Duodenal mucosa (tissue), 2 donors: ENCODE data around the gene NGEF.

ENCODE experiments used
- H3K27ac ChIP-seq: one replicate; pipeline ENCODE4 v1.7.0; 2013; ENCODE audit warnings: low read depth, low read length
- H3K27me3 ChIP-seq, 2 donors: one replicate each; pipeline ENCODE4 v1.7.0; 2013; ENCODE audit warnings: low read length in 2 of 2, control low read depth in 1 of 2; ENCODE audit not compliant: insufficient read depth in 2 of 2, control insufficient read depth in 1 of 2
- H3K36me3 ChIP-seq, 2 donors: one replicate each; pipeline ENCODE4 v1.7.0; 2013; ENCODE audit warnings: low read length in 2 of 2, control low read depth in 1 of 2; ENCODE audit not compliant: insufficient read depth in 2 of 2, control insufficient read depth in 1 of 2
- H3K4me1 ChIP-seq, 2 donors: one replicate each; pipeline ENCODE4 v1.7.0; 2013; ENCODE audit warnings: low read length in 2 of 2, control low read depth in 1 of 2; ENCODE audit not compliant: insufficient read depth in 2 of 2, control insufficient read depth in 1 of 2
- H3K4me3 ChIP-seq, 2 donors: one replicate each; pipeline ENCODE4 v1.7.0; 2013; ENCODE audit warnings: low read length in 2 of 2, low read depth in 1 of 2
- H3K9ac ChIP-seq, 2 donors: one replicate each; pipeline ENCODE4 v1.7.0; 2013; ENCODE audit warnings: low read length in 2 of 2, low read depth in 1 of 2
- H3K9me3 ChIP-seq, 2 donors: one replicate each; pipeline ENCODE4 v1.7.0; 2013; ENCODE audit warnings: low read length in 2 of 2, control low read depth in 1 of 2; ENCODE audit not compliant: control insufficient read depth in 1 of 2

NGEF gene

DNA sequence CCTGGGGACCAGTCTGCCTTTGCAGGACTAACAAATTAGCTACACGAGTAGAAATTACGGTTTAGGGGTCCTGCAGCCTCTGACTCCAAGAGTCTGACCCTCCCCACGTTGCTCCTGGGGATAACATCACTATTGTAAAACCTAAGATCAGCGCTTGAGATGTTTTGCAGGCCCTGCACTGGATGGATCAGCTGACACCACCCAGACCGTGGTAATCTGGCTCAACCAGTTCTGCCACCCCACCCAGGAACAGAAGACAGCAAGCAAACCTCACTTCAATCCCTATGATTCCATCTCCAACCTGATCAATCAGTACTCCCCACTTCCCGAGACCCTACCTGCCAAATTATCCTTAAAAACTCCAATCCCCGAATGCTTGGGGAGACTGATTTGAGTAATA lies 31.7 kb downstream of the NGEF start:
- no peaks in the 10 kb centered on the region for H3K9me3 ChIP-seq
- peaks cover 26 to 29% of the 10 kb centered on the region in 2 donors for H3K4me1 ChIP-seq
- peaks cover 0 to 16% of the 10 kb centered on the region in 2 donors for H3K36me3 ChIP-seq
- H3K9ac ChIP-seq = no peak overlapping the region
- no peak overlapping the region for H3K27ac ChIP-seq
- H3K27me3 ChIP-seq = no peaks in the 10 kb centered on the region
- no peak overlapping the region for H3K4me3 ChIP-seq

DNA sequence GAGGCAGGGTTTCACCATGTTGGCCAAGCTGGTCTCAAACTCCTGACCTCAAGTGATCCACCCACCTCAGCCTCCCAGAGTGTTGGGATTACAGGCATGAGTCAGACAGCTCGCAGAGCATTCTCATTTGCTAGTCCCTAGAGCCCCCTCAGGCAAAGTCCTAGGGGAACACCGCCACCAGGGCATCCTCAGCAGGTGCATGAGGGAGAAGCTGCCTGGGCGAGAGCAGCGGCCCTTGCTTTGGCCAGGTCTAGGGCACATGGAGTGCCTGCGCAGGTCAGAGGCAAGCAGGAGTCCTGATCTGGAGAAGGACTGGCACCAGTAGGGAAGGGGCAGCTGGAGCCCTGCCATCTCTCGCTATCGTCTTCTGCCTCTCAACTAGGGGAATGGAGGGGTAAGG lies 32.4 kb downstream of the NGEF start:
- Histone ChIP-seq H3K4me3 (no peak overlapping the region), H3K9ac (no peak overlapping the region), H3K9me3 (no peaks in the 10 kb centered on the region), H3K4me1 (peaks cover 26 to 29% of the 10 kb centered on the region in 2 donors), H3K27me3 (no peaks in the 10 kb centered on the region), H3K27ac (no peak overlapping the region), H3K36me3 (peaks cover 0 to 16% of the 10 kb centered on the region in 2 donors)

DNA sequence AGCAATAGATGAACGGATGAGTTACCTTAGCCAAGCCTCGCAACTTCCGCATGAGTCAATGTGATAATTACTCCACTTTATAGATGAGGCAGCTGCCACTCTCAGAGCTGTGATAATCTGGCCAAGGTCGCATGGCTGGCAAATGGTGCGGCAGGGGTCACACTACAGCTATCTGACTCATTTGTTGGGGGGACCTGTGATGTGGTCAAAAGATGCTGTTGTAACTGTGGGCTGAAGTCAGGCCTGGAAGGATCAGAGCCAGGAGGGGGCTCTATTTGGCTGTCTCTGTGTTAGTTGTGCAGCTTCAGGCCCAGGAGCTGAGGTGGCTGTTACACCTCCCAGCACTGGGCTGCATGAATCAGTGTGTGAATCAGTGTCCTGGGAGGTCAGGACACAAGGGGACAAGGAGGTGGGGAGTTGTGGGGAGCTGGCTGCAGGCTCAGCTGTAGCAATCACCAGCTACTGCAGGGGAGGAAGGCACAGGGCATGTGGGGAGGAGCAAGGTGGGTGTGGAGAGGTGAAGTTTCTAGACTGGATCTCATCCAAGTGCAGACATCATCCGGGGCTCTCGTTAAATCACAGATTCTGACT lies 33.1 kb downstream of the NGEF start:
- no peak overlapping the region for H3K9ac ChIP-seq
- peaks cover 0 to 16% of the 10 kb centered on the region in 2 donors for H3K36me3 ChIP-seq
- H3K9me3 ChIP-seq = no peaks in the 10 kb centered on the region
- H3K4me1 ChIP-seq = peaks cover 26 to 29% of the 10 kb centered on the region in 2 donors
- H3K27ac ChIP-seq = peak overlapping the region; percentile 17
- no peak overlapping the region for H3K4me3 ChIP-seq
- H3K27me3 ChIP-seq = no peaks in the 10 kb centered on the region

DNA sequence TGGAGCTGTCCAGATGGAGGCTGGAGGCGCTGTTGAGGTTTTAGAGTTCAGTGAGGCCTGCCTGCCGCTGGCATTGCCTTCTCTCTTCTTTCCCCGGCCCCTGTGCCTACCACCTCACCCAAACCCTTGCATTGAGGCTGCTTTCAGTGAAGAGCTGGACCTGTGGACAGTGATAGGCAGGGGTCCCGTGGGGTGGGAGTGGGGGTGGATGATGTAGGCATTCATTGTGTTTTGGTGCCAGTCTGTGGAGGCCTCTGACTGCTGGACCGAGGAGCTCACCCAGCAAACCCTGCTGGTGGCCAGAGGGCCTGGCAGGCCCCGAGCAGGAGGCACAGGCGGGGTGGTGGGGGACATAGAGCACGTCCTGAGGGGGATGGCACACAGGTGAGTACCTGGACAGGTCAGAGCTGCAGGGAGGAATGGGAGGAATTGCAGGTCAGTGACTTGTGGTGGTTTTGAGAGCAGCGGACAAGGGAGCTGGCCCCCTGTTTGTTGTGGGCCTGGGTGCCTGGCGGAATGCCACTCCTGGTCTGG lies 35.6 kb downstream of the NGEF start:
- H3K27ac ChIP-seq = no peak overlapping the region
- H3K36me3 ChIP-seq = peaks cover 6 to 36% of the 10 kb centered on the region in 2 donors
- H3K9me3 ChIP-seq = no peaks in the 10 kb centered on the region
- H3K9ac ChIP-seq = no peak overlapping the region
- no peak overlapping the region for H3K4me3 ChIP-seq
- peaks cover 26 to 29% of the 10 kb centered on the region in 2 donors for H3K4me1 ChIP-seq
- H3K27me3 ChIP-seq = no peaks in the 10 kb centered on the region

DNA sequence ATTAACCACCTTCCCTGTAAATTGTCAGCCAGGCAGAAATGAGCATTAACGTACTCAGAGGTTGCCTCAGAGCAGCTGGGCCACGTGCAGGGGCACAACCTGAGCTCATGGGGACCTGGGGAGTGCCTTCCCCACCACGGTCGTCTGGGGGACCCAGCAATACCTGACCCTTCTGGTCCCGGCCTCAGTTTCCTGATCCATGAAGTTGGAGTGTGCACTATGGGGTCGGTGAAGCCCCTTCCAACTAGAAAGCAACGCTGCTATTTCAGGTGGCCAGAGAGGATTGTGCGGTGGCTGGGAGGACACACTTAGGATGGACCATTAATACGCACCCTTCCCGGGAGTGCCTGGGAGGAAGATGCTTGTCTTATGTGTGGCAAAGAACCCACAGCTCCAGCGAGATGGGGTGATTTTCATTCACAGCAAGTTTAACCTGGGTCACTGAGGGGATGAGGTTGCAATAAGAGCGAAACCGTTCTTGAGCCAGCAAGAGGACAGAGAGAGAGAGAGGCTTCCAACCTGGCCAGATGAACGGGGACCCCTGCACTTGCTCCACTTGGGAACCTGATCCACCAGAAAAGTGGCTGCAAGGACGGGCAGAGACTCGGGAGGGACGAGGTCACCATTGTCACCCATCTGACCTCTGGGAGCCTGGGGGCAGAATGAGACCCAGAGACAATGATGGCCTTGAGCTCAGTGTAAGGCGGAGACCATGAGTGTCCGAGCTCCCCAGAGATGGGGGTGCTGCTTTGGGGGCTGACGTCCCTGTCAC lies 36.2 kb downstream of the NGEF start:
- Histone ChIP-seq H3K4me1 (peaks cover 21 to 24% of the 10 kb centered on the region in 2 donors), H3K27me3 (no peaks in the 10 kb centered on the region), H3K9me3 (no peaks in the 10 kb centered on the region), H3K27ac (no peak overlapping the region), H3K4me3 (no peak overlapping the region), H3K36me3 (peaks cover 6 to 36% of the 10 kb centered on the region in 2 donors), H3K9ac (no peak overlapping the region)

DNA sequence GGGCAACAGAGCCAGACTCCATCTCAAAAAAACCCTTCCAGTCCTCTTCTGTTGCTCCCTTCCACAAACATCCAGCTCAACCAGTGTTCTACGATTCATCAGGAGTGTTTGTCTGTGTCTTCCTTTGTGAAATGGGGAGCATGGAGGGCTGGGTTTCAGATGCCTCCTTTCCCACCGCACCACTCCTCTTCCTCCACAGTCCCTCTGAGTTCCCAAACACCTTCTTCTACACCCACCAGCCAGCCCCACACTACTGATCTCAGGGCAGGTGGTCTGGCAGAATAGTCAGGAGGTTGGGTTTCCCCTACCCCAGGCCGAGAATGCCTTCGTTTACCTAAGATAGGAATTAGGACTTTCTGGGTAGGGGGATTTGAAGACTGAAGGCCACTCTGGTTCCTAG lies 36.9 kb downstream of the NGEF start:
- peaks cover 18% of the 10 kb centered on the region in 2 donors for H3K4me1 ChIP-seq
- H3K27me3 ChIP-seq = no peaks in the 10 kb centered on the region
- H3K27ac ChIP-seq = no peak overlapping the region
- H3K36me3 ChIP-seq = peaks cover 6 to 36% of the 10 kb centered on the region in 2 donors
- H3K4me3 ChIP-seq = no peak overlapping the region
- H3K9ac ChIP-seq = no peak overlapping the region
- no peaks in the 10 kb centered on the region for H3K9me3 ChIP-seq

DNA sequence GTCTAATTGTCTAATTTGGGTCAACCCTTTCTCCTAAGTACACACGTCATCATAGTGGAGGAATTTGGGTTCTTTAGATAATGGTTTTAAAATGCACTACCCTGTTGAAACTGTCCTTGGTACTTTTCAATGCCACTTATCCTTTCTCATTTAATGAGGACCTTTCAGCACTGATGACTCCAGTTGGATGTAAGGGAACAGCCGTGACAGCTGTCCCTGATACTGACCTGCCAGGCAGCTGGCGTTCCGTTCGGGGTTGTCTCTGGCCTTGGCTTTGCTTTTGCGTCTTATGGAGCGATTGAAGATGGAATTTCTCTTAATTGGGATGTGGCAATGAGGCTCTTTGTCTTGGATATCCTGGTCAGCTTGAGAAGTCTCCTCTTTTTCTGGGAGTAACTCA lies 38.7 kb downstream of the NGEF start:
- H3K9me3 ChIP-seq = no peaks in the 10 kb centered on the region
- H3K9ac ChIP-seq = no peak overlapping the region
- H3K4me3 ChIP-seq = no peak overlapping the region
- no peak overlapping the region for H3K27ac ChIP-seq
- H3K36me3 ChIP-seq = peaks cover 6 to 39% of the 10 kb centered on the region in 2 donors
- peaks cover under 1 to 2% of the 10 kb centered on the region in 2 donors for H3K4me1 ChIP-seq
- H3K27me3 ChIP-seq = no peaks in the 10 kb centered on the region

DNA sequence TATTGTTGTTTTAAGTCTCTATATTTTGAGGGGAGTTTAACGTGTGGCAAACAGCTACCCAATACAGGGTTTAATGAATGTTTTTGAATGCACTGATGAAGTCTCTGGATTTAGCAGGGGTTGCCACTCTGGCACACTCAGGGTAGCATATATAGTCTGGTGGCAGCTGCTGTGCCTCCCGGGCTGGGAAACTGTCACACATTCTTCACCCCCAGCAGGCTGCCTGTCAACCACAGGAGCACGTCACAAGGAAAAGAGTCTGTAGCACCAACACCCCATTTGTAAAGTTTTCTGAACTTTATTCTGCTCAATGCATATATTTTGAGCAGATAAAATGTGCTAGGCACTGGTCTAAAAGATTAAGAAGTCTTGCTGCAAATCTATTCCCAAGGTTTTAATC lies 39.3 kb downstream of the NGEF start:
- Histone ChIP-seq H3K9ac (no peak overlapping the region), H3K36me3 (peaks cover 6 to 36% of the 10 kb centered on the region in 2 donors), H3K4me1 (no peaks in the 10 kb centered on the region), H3K9me3 (no peaks in the 10 kb centered on the region), H3K27me3 (no peaks in the 10 kb centered on the region), H3K27ac (no peak overlapping the region), H3K4me3 (no peak overlapping the region)

DNA sequence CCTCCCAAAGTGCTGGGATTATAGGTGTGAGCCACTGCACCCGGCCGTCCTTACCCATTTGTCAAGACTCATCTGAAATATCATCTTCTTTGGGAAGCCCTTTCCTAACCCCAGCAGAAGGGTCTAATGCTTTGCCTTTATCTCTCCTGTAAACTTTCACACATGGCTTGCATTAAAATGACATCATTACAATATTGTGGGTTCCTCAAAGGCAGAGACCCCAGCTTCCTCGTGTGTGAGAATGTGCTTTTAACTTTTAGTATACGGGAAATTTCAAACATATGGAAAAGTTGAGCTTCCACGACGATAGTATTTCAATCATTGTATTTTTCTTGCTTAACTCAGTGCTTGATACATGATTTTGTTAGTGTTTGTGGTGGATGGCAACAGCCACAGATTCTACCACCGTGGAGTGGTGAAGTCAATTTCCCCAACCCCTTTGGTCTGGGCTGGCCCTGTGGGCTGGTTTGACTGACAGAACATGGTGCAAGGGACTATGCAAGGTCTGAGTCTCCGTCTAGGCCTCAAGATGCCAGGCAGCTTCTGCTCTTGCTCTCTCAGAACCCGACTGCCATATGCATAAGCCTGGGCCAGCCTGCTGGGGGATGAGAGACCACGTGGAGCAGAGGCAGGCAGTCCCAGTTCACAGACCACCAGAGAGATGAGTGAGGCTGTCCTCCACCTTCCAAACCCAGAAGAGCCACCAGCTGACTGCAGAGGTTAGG lies 39.9 kb downstream of the NGEF start:
- H3K27me3 ChIP-seq = no peaks in the 10 kb centered on the region
- H3K27ac ChIP-seq = no peak overlapping the region
- H3K9ac ChIP-seq = no peak overlapping the region
- peaks cover 6 to 37% of the 10 kb centered on the region in 2 donors for H3K36me3 ChIP-seq
- no peaks in the 10 kb centered on the region for H3K4me1 ChIP-seq
- H3K4me3 ChIP-seq = no peak overlapping the region
- H3K9me3 ChIP-seq = no peaks in the 10 kb centered on the region

DNA sequence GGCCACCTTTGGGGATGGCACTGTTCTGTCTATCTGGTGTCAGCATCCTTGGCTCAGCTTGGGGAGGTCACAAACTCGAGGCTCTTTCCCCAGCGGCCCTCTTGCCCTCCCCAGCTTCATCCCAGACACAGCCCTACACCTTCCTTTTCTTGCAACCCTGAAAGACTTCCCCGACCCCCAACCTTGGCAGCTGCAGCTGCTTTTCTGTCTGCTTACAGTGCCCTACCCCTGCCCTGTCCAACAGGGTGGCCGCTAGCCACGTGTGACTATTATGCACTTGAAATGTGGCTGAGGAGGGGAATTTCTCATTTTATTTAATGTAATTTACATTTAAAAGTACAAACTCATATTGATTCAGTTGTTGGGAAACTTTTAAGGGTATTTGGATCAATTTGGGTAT lies 41.3 kb downstream of the NGEF start:
- Histone ChIP-seq H3K4me3 (no peak overlapping the region), H3K27me3 (no peaks in the 10 kb centered on the region), H3K9me3 (no peaks in the 10 kb centered on the region), H3K36me3 (peaks cover 6 to 28% of the 10 kb centered on the region in 2 donors), H3K9ac (no peak overlapping the region), H3K4me1 (no peaks in the 10 kb centered on the region), H3K27ac (no peak overlapping the region)
